Peyer's patch (tissue), 4 donors: ENCODE measurements around the gene P2RX3. TPM values are rescaled to one million over a fixed set of nuclear protein-coding genes. Genes with fewer than 3 reads are reported as not detected.
"Not testable (repeated sequence)": the region's sequence is repeated elsewhere in the genome, so short reads cannot be mapped to it uniquely, and the experiment has no call there.

Experiments used
- DNase-seq, 3 donors: peaks; one replicate each; pipeline ENCODE4 v3.0.0-alpha.2; 2017 to 2019
- H3K27ac ChIP-seq, 4 donors: fragments of 200-600 bp; sonication (generic); one replicate each; pipeline ENCODE4 v1.5.1; 2016 to 2019
- H3K27me3 ChIP-seq, 2 donors: fragments of 200-600 bp; sonication (generic); one replicate each; pipeline ENCODE4 v1.5.1; 2019
- H3K36me3 ChIP-seq, 3 donors: fragments of 200-600 bp; sonication (generic); one replicate each; pipeline ENCODE4 v1.5.1; 2016 to 2019
- H3K4me1 ChIP-seq, 4 donors: fragments of 200-600 bp; sonication (generic); one replicate each; pipeline ENCODE4 v1.5.1; 2016 to 2019
- H3K4me3 ChIP-seq, 4 donors: fragments of 200-600 bp; sonication (generic); 1 replicate in 3 of 4; 2 replicates in 1 of 4; pipeline ENCODE4 v1.5.1; 2016 to 2019; ENCODE audit warnings: mild to moderate bottlenecking in 1 of 4
- H3K9me3 ChIP-seq, 4 donors: fragments of 200-600 bp; sonication (generic); one replicate each; pipeline ENCODE4 v1.5.1; 2016 to 2019; ENCODE audit warnings: mild to moderate bottlenecking in 1 of 4
- CTCF ChIP-seq, 6 experiments: fragments of 450-650 bp in 4 of 6; fragments of 200-600 bp in 2 of 6; sonication (generic) in 1 of 6; IDR thresholded peaks; one replicate each; pipeline ENCODE4 v1.5.1; 2017 to 2019; ENCODE audit warnings: antibody characterized with exemption in 6 of 6, mild to moderate bottlenecking in 3 of 6, moderate library complexity in 1 of 6
- POLR2A ChIP-seq, 2 donors: fragments of 450-650 bp; IDR thresholded peaks; one replicate each; pipeline ENCODE4 v1.5.1; 2017; ENCODE audit warnings: antibody characterized with exemption in 2 of 2, mild to moderate bottlenecking in 2 of 2, moderate library complexity in 2 of 2
- total RNA-seq, 4 donors: library from RNA; depleted of rRNA; stranded (reverse); fragments of >200 nt; gene quantifications; one replicate each; pipeline ENCODE4 v1.1.0, GENCODE V29; 2016

P2RX3 gene
- under 1 TPM in 1 of 4 donors, not detected in 3; 0.80 TPM for total RNA-seq

GRCh38 chr11:57338142-57338541 lies at the start of gene P2RX3:
Gene P2RX3, plus strand, starts transcription at chr11:57338352. Its CDS starts 199 bp downstream, at chr11:57338551.
- peak in 1 of 3 donors; percentile 30 for DNase-seq
- TF ChIP-seq CTCF (IDR thresholded peaks at IDR 0.05) (no peak), POLR2A (IDR thresholded peaks at IDR 0.05) (no peak)
- peaks cover 0 to 6% (median 0%) of the 10 kb centered on the region in 3 donors for H3K36me3 ChIP-seq
- no peaks in the 10 kb centered on the region for H3K27me3 ChIP-seq
- no peak within 1 kb of the TSS for H3K27ac ChIP-seq
- no peaks in the 10 kb centered on the region for H3K9me3 ChIP-seq
- H3K4me1 ChIP-seq = peaks cover 0 to 14% (median 2%) of the 10 kb centered on the region in 4 donors
- no peak within 1 kb of the TSS for H3K4me3 ChIP-seq

- no peak for DNase-seq
- TF ChIP-seq POLR2A (IDR thresholded peaks at IDR 0.05) = no peak
- no peak for TF ChIP-seq CTCF (IDR thresholded peaks at IDR 0.05)
- Histone ChIP-seq H3K36me3 (no peaks in the 10 kb centered on the region), H3K27ac (peak overlapping the region in 1 of 4 donors; percentile 35), H3K9me3 (no peaks in the 10 kb centered on the region), H3K27me3 (no peaks in the 10 kb centered on the region), H3K4me3 (no peak overlapping the region), H3K4me1 (peaks cover 0 to 10% (median 0%) of the 10 kb centered on the region in 4 donors)
Measured at GRCh38 chr11:57288771-57289579, 49.2 kb upstream of the P2RX3 start.

- Histone ChIP-seq H3K27me3 (no peaks in the 10 kb centered on the region), H3K4me1 (peaks cover 0 to 10% (median 0%) of the 10 kb centered on the region in 4 donors), H3K36me3 (no peaks in the 10 kb centered on the region), H3K9me3 (no peaks in the 10 kb centered on the region), H3K4me3 (no peak overlapping the region), H3K27ac (peak overlapping the region in 1 of 4 donors; percentile 12)
- no peak for DNase-seq
- TF ChIP-seq CTCF (IDR thresholded peaks at IDR 0.05) (no peak), POLR2A (IDR thresholded peaks at IDR 0.05) (no peak)
Measured at GRCh38 chr11:57290288-57290687, 47.9 kb upstream of the P2RX3 start.

GRCh38 chr11:57294225-57295131 lies 43.7 kb upstream of the P2RX3 start:
- no peak for DNase-seq
- Histone ChIP-seq H3K27ac (no peak overlapping the region), H3K4me3 (no peak overlapping the region), H3K4me1 (no peaks in the 10 kb centered on the region), H3K27me3 (no peaks in the 10 kb centered on the region), H3K9me3 (peaks cover 0 to 6% (median 2%) of the 10 kb centered on the region in 4 donors), H3K36me3 (peaks cover 0 to 14% (median under 1%) of the 10 kb centered on the region in 3 donors)
- TF ChIP-seq POLR2A (IDR thresholded peaks at IDR 0.05) (no peak), CTCF (IDR thresholded peaks at IDR 0.05) (no peak)

GRCh38 chr11:57296205-57296604 lies 41.9 kb upstream of the P2RX3 start:
- H3K27me3 ChIP-seq, DNase-seq, H3K4me1 ChIP-seq, H3K4me3 ChIP-seq, H3K27ac ChIP-seq: not testable (repeated sequence)
- Histone ChIP-seq H3K9me3 (peaks cover 0 to 13% (median 6%) of the 10 kb centered on the region in 4 donors), H3K36me3 (peaks cover 0 to 31% (median 5%) of the 10 kb centered on the region in 3 donors)
